SK-N-SH treated with all-trans-retinoic acid at 6 μM for 48 hours (cell line): ENCODE data around the gene ADORA1.

Experiments used
- ARNTL ChIP-seq: fragments of 450-650 bp; formaldehyde crosslinking; IDR thresholded peaks from 2 replicates; pipeline ENCODE4 v1.5.0; 2020; ENCODE audit warnings: low read depth, mild to moderate bottlenecking, moderate library complexity, borderline replicate concordance
- GLIS3 ChIP-seq: fragments of 250-450 bp; sonication (Bioruptor Pico); IDR thresholded peaks from 2 replicates; pipeline ENCODE4 v1.5.0; 2020; ENCODE audit warnings: mild to moderate bottlenecking, moderate library complexity
- OSR1 ChIP-seq: fragments of 250-450 bp; sonication (Bioruptor Pico); IDR thresholded peaks from 2 replicates; pipeline ENCODE4 v1.8.0; 2022; ENCODE audit warnings: moderate library complexity, mild to moderate bottlenecking, inconsistent platforms
- RARB ChIP-seq: fragments of 250-450 bp; sonication (Bioruptor Pico); IDR thresholded peaks from 2 replicates; pipeline ENCODE4 v1.8.0; 2021; ENCODE audit warnings: mild to moderate bottlenecking, moderate library complexity
- TSHZ2 ChIP-seq: fragments of 250-450 bp; sonication (Bioruptor Pico); IDR thresholded peaks from 2 replicates; pipeline ENCODE4 v1.5.0; 2020; ENCODE audit warnings: mild to moderate bottlenecking, moderate library complexity
- ZFP3 ChIP-seq: fragments of 250-450 bp; sonication (Bioruptor Pico); IDR thresholded peaks from 2 replicates; pipeline ENCODE4 v1.5.0; 2020; ENCODE audit warnings: mild to moderate bottlenecking, moderate library complexity
- ZNF70 ChIP-seq: fragments of 450-650 bp; formaldehyde crosslinking; IDR thresholded peaks from 2 replicates; pipeline ENCODE4 v1.5.0; 2020; ENCODE audit warnings: mild to moderate bottlenecking, moderate library complexity
- ZNF8 ChIP-seq: fragments of 450-650 bp; formaldehyde crosslinking; IDR thresholded peaks from 2 replicates; pipeline ENCODE4 v1.5.0; 2020; ENCODE audit warnings: mild to moderate bottlenecking, moderate library complexity
- TF ChIP-seq, protein P1 (sequence below): fragments of 250-450 bp; sonication (Bioruptor Pico); IDR thresholded peaks from 2 replicates; pipeline ENCODE4 v1.5.1; 2020; ENCODE audit warnings: low read depth, mild to moderate bottlenecking, moderate library complexity
- TF ChIP-seq, protein P2 (sequence below): fragments of 250-450 bp; sonication (Bioruptor Pico); IDR thresholded peaks from 2 replicates; pipeline ENCODE4 v1.8.0; 2021; ENCODE audit warnings: low read depth, mild to moderate bottlenecking, moderate library complexity, borderline replicate concordance
- TF ChIP-seq, protein P3 (sequence below): fragments of 250-450 bp; sonication (Bioruptor Pico); IDR thresholded peaks from 2 replicates; pipeline ENCODE4 v1.5.1; 2021; ENCODE audit warnings: mild to moderate bottlenecking, moderate library complexity

DNA sequence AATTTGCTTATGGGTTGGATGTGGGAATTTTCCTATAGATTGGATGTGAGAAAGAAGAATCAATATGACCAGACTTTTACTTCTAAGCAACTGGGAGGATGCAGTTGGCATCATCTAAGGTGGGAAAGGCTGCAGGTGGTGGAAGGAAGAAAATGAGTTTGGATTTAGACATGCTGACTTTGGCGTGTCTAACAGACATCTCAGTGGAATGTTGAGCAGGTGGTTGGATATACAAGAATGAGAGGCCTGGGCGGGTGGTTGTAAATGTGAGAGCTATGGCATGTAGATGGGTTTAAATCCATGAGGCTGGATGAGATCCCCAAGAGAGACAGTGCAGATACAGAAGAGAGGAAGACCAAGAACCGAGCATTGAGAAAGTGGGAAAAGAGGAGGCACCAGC is 10.5 kb downstream of the ADORA1 start:
- no peak for TF ChIP-seq TSHZ2 (CRISPR knock-in tag)
- TF ChIP-seq ZNF8 (CRISPR knock-in tag) = no peak
- TF ChIP-seq, protein P1, sequence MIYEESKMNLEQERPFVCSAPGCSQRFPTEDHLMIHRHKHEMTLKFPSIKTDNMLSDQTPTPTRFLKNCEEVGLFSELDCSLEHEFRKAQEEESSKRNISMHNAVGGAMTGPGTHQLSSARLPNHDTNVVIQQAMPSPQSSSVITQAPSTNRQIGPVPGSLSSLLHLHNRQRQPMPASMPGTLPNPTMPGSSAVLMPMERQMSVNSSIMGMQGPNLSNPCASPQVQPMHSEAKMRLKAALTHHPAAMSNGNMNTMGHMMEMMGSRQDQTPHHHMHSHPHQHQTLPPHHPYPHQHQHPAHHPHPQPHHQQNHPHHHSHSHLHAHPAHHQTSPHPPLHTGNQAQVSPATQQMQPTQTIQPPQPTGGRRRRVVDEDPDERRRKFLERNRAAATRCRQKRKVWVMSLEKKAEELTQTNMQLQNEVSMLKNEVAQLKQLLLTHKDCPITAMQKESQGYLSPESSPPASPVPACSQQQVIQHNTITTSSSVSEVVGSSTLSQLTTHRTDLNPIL (CRISPR knock-in tag) = no peak
- TF ChIP-seq, protein P2, sequence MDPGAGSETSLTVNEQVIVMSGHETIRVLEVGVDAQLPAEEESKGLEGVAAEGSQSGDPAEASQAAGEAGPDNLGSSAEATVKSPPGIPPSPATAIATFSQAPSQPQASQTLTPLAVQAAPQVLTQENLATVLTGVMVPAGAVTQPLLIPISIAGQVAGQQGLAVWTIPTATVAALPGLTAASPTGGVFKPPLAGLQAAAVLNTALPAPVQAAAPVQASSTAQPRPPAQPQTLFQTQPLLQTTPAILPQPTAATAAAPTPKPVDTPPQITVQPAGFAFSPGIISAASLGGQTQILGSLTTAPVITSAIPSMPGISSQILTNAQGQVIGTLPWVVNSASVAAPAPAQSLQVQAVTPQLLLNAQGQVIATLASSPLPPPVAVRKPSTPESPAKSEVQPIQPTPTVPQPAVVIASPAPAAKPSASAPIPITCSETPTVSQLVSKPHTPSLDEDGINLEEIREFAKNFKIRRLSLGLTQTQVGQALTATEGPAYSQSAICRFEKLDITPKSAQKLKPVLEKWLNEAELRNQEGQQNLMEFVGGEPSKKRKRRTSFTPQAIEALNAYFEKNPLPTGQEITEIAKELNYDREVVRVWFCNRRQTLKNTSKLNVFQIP (CRISPR knock-in tag) = no peak
- TF ChIP-seq ARNTL (CRISPR knock-in tag) = no peak
- no peak for TF ChIP-seq RARB (CRISPR knock-in tag)
- TF ChIP-seq GLIS3 (CRISPR knock-in tag) = no peak
- no peak for TF ChIP-seq ZFP3 (CRISPR knock-in tag)
- TF ChIP-seq OSR1 = no peak
- TF ChIP-seq, protein P3, sequence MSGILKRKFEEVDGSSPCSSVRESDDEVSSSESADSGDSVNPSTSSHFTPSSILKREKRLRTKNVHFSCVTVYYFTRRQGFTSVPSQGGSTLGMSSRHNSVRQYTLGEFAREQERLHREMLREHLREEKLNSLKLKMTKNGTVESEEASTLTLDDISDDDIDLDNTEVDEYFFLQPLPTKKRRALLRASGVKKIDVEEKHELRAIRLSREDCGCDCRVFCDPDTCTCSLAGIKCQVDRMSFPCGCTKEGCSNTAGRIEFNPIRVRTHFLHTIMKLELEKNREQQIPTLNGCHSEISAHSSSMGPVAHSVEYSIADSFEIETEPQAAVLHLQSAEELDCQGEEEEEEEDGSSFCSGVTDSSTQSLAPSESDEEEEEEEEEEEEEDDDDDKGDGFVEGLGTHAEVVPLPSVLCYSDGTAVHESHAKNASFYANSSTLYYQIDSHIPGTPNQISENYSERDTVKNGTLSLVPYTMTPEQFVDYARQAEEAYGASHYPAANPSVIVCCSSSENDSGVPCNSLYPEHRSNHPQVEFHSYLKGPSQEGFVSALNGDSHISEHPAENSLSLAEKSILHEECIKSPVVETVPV (CRISPR knock-in tag) = no peak
- no peak for TF ChIP-seq ZNF70 (CRISPR knock-in tag)
